ENCODE measurements around the gene RPGRIP1L.

- TF ChIP-seq CTCF (IDR thresholded peaks at IDR 0.05 in 4 of 5, conservative IDR thresholded peaks at IDR 0.05 in 1 of 5) (no peak), POLR2A (IDR thresholded peaks at IDR 0.05) (no peak)
Observed at GRCh38 chr16:53581784-53582183, 121.9 kb downstream of the RPGRIP1L start.

All from gastrocnemius medialis (tissue), 4 donors.